Pancreas (tissue), 10 donors: ENCODE results near the gene RFC1. TPM values are rescaled to one million over a fixed set of nuclear protein-coding genes. Genes with fewer than 3 reads are reported as not detected.
A peak's percentile ranks its signal among the peaks of the same experiment; 100 is the strongest.

ENCODE experiments used
- ATAC-seq, 4 donors: fragments of 200-7000 bp; cut with Tn5 transposase; one replicate each; pipeline versions ENCODE4 v1.8.0 to v1.9.1; 2020; ENCODE audit warnings: mild to moderate bottlenecking in 4 of 4, moderate library complexity in 4 of 4
- DNase-seq, 6 donors: peaks; one replicate each; pipeline ENCODE4 v3.0.0-alpha.2; 2020
- FAIRE-seq: peaks from 2 replicates; lab custom pipeline; 2012; peaks lifted over from hg19 to GRCh38; lab: Jason Lieb, UNC
- H3K27ac ChIP-seq, 4 donors: fragments of 200-600 bp; sonication (generic); 1 replicate in 3 of 4; 2 replicates in 1 of 4; pipeline versions ENCODE4 v1.5.0 to v1.8.0; 2020
- H3K27me3 ChIP-seq, 4 donors: fragments of 200-600 bp; one replicate each; pipeline ENCODE4 v1.8.0; 2021
- H3K36me3 ChIP-seq, 3 donors: fragments of 200-600 bp; sonication (generic) in 1 of 3; one replicate each; pipeline versions ENCODE4 v1.5.0 to v1.8.0; 2020 to 2021
- H3K4me1 ChIP-seq, 3 donors: fragments of 200-600 bp; one replicate each; pipeline ENCODE4 v1.8.0; 2021
- H3K4me3 ChIP-seq, 4 donors: fragments of 200-600 bp; sonication (generic) in 2 of 4; one replicate each; pipeline versions ENCODE4 v1.5.0 to v1.8.0; 2020 to 2021
- H3K9me3 ChIP-seq, 4 donors: fragments of 200-600 bp; one replicate each; pipeline ENCODE4 v1.8.0; 2021
- WGBS, 2 donors: extraction: QIAGEN DNeasy Blood & Tissue Kit; methylation state at CpG; one replicate each; pipeline ENCODE4 v1.1.7; 2013; 5-methylcytosine and 5-hydroxymethylcytosine counted together
- intact Hi-C, 3 donors: fragments of 100-400 bp; cut with DNase I; formaldehyde crosslinking; loops; one replicate each; pipeline versions ENCODE4 v1.11.1 to v1.14.2; 2022
- polyA plus RNA-seq, 2 donors: library from polyadenylated mRNA; stranded (reverse); fragments of 200-250 nt; gene quantifications; one replicate each; pipeline ENCODE4 v1.2.3, GENCODE V29; 2013
- total RNA-seq, 6 donors: library from RNA; stranded (reverse); fragmentation: NEBNext Ultra II Directional in 4 of 6; extraction: Animal tissue kit (Norgen Biotek cat#: 25700) in 4 of 6; gene quantifications; one replicate each; pipeline versions ENCODE4 v1.2.1 to v1.2.4, GENCODE V29; 2021 to 2023
- TF ChIP-seq, protein P1 (sequence below), 4 donors: fragments of 200-600 bp; sonication (generic) in 3 of 4; IDR thresholded peaks; one replicate each; pipeline versions ENCODE4 v1.5.0 to v1.8.0; 2021; ENCODE audit warnings: antibody characterized with exemption in 4 of 4
- donor health status: healthy with polysubstance abuse.
- donor health status: DM: no; HTN: no; CAD: no; lungs with moderate emphysema.
- donor health status: DM: no; HTN: no; CAD: no.
- donor health status: control.
- donor health status: control.
- donor health status: Bipolar disorder and iron deficiency.
- donor health status: DM: yes; HTN: yes; CAD: no.
- donor health status: DM: no; HTN: no; CAD: no.
- donor health status: DM: no; HTN: no; CAD: no.
- donor health status: DM: yes; HTN: yes; CAD: no.

RFC1 gene
- total and polyA plus RNA-seq, 8 donors = 9.1 to 53.1 (median 35.7) TPM

DNA sequence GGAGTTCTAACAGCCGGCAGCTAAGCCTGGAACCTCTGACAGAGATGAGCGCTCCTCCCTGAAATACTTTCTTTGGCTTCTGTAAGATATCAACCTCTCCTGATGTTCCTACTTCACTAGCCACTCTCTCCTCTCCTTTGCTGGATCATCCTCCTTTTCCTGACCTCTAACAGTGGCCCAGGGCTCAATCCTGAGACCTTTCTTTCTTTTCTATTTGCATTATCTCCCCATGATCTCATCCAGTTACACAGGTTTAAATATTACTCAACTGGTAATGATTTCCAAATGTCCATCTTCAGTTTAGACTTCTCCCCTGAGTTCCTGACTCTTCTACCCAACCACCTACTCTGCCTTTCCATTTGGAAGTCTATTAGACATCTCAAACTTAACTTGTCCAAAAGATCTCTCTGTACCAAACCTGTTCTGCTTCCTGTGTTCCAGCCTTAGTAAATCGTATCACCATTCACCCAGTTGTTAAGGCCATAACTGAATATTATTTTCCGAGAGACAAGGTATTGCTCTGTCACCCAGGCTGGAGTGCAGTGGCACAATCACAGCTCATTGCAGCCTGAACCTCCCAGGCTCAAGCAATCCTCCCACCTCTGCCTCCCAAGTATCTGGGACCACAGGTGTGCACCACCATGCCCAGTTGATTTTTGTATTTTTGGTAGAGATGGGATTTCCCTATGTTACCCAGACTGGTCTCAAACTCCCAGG is 41.1 kb downstream of the RFC1 start:
- no peak for DNase-seq
- FAIRE-seq = no peak
- intact Hi-C loops = no loop called here
- TF ChIP-seq, protein P1, sequence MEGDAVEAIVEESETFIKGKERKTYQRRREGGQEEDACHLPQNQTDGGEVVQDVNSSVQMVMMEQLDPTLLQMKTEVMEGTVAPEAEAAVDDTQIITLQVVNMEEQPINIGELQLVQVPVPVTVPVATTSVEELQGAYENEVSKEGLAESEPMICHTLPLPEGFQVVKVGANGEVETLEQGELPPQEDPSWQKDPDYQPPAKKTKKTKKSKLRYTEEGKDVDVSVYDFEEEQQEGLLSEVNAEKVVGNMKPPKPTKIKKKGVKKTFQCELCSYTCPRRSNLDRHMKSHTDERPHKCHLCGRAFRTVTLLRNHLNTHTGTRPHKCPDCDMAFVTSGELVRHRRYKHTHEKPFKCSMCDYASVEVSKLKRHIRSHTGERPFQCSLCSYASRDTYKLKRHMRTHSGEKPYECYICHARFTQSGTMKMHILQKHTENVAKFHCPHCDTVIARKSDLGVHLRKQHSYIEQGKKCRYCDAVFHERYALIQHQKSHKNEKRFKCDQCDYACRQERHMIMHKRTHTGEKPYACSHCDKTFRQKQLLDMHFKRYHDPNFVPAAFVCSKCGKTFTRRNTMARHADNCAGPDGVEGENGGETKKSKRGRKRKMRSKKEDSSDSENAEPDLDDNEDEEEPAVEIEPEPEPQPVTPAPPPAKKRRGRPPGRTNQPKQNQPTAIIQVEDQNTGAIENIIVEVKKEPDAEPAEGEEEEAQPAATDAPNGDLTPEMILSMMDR (IDR thresholded peaks at IDR 0.05) = no peak
- Histone ChIP-seq H3K27ac (no peak overlapping the region), H3K27me3 (no peaks in the 10 kb centered on the region), H3K9me3 (no peaks in the 10 kb centered on the region), H3K4me3 (no peak overlapping the region), H3K4me1 (peaks cover 6 to 14% (median 13%) of the 10 kb centered on the region in 3 donors), H3K36me3 (peaks cover 0 to 7% (median 0%) of the 10 kb centered on the region in 3 donors)
- 82 to 98% methylated on average over 4 of the region's 4 CpGs for WGBS, 2 donors
- peak in 3 of 4 donors; percentile 11 to 21 (median 14) for ATAC-seq

DNA sequence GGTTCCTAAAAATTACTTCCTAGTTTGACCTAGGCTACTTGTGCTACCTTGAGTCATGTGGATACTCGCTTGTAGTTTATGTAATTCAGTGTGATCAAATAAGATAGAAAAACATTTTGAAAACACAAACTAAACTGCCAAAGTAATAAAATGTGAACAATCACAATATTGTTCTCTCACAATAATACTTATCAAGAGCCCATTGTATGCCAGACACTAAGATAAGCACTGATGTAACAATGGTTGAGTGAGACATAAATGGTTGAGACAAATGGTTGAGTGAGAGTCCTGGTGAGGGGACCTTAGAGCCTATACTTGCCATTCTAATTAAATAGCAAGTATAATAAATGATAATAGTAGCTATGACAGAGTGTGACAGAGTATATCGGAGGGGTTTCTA is 41.7 kb downstream of the RFC1 start:
- H3K27ac ChIP-seq = no peak overlapping the region
- no peaks in the 10 kb centered on the region for H3K9me3 ChIP-seq
- FAIRE-seq = no peak
- DNase-seq = no peak
- TF ChIP-seq, protein P1 (IDR thresholded peaks at IDR 0.05) = no peak
- intact Hi-C loops = no loop called here
- no peak overlapping the region for H3K4me3 ChIP-seq
- no peaks in the 10 kb centered on the region for H3K27me3 ChIP-seq
- peaks cover 0 to 12% (median 0%) of the 10 kb centered on the region in 3 donors for H3K36me3 ChIP-seq
- H3K4me1 ChIP-seq = peaks cover 6 to 14% (median 13%) of the 10 kb centered on the region in 3 donors
- peak in 1 of 4 donors; percentile 33 for ATAC-seq
- WGBS, 2 donors = 76 to 80% methylated on average over 2 of the region's 2 CpGs

DNA sequence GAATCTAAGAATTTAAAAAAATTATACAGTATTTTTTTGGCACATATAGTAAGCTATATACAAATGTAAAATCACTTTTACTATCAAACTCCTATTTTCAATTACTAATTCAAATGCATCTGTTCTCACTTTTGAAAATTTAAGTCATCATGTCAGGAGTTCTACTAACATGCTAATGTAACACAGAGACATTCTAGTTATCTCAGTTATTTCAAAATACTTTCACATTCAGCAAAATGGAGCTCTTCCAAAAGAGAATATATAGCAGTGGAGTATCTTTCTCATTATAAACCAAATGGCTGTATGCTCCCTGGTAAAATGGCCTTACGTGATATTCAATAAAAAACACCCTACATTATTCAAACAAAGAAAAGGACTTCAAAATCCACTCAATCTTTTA is 42.3 kb downstream of the RFC1 start:
- Histone ChIP-seq H3K9me3 (no peaks in the 10 kb centered on the region), H3K27me3 (no peaks in the 10 kb centered on the region), H3K27ac (no peak overlapping the region), H3K4me1 (peaks cover 6 to 14% (median 13%) of the 10 kb centered on the region in 3 donors), H3K4me3 (no peak overlapping the region), H3K36me3 (peaks cover 0 to 13% (median 0%) of the 10 kb centered on the region in 3 donors)
- 94 to 100% methylated on average over 1 of the region's 1 CpG for WGBS, 2 donors
- TF ChIP-seq, protein P1 (IDR thresholded peaks at IDR 0.05) = no peak
- ATAC-seq (no peak), FAIRE-seq (no peak), DNase-seq (no peak)
- intact Hi-C loops = no loop called here

DNA sequence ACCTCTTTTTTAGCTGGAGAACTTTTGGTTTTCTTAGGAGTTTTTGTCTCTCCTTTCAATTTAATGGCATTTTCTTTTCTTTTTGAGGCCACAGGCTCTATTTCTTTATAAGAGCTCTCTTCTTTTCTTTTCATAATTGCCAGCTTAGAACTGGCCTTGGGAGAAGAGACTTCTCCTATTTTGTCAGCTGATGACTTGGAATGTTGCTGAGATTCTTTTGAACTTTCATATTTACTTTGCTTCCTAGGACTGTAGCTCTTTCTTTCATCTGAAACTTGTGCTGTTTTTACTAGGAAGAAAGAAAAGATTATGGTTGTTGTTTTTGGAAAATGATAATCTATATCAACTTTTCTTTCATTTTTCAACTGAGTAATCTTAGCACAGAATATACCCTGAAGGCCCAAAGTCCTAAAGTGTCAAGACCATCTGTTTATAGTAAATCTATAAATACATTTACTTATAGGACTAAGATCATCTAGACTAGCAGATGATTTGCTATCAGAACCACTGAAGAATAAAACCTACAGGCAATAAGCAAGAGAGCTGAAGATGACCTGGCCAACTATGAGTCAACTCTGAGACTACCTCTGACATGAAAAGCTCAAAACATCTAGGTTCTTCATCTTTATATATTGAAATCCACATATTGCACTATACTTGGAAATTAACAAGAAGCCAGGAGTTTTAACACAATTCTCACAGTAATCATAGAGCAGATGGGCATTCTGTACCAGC is 45.6 kb downstream of the RFC1 start:
- Histone ChIP-seq H3K4me1 (peaks cover 0 to 10% (median 0%) of the 10 kb centered on the region in 3 donors), H3K27me3 (no peaks in the 10 kb centered on the region), H3K4me3 (no peak overlapping the region), H3K9me3 (no peaks in the 10 kb centered on the region), H3K27ac (no peak overlapping the region), H3K36me3 (peaks cover 0 to 19% (median 4%) of the 10 kb centered on the region in 3 donors)
- TF ChIP-seq, protein P1 (IDR thresholded peaks at IDR 0.05) = no peak
- intact Hi-C loops = no loop called here
- peak in 1 of 4 donors; percentile 44 for ATAC-seq
- no peak for DNase-seq
- FAIRE-seq = no peak
